LHCN-M2 (cell line): ENCODE measurements around the gene PDE4B. TPM values are rescaled to one million over a fixed set of nuclear protein-coding genes. Genes with fewer than 3 reads are reported as not detected.
A peak's percentile ranks its signal among the peaks of the same experiment; 100 is the strongest.
"Not testable (repeated sequence)": the region's sequence is repeated elsewhere in the genome, so short reads cannot be mapped to it uniquely, and the experiment has no call there.

Experiments
- DNase-seq: peaks from one replicate; pipeline ENCODE4 v3.0.0-alpha.2; 2012; ENCODE audit warnings: low read depth
- total RNA-seq: library from RNA; depleted of rRNA; stranded (reverse); fragments of >200 nt; gene quantifications from 2 replicates; pipeline ENCODE4 v1.2.3, GENCODE V29; 2014

Gene PDE4B
- total RNA-seq, 1 experiment from 2014 or later = 6.8 TPM

DNA sequence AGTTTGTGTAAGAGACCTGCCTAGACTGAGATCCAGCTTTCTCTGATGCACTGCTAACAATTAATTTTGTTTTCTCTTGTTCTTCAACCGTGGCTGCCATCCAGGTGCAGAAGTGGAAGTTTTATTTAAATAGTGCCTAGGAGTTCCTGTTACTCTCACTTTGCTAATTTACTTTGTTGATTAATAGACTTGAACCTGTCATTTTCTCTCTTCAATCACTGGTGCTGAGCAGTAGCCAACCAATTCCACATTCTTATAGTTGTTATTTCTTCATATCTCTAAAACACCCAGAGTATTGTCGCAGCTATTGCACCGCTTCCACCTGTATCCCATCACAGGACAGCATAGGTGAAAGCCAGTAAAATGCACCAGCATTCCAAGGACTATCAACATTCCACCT is 157.2 kb downstream of the PDE4B start:
- DNase-seq = no peak

DNA sequence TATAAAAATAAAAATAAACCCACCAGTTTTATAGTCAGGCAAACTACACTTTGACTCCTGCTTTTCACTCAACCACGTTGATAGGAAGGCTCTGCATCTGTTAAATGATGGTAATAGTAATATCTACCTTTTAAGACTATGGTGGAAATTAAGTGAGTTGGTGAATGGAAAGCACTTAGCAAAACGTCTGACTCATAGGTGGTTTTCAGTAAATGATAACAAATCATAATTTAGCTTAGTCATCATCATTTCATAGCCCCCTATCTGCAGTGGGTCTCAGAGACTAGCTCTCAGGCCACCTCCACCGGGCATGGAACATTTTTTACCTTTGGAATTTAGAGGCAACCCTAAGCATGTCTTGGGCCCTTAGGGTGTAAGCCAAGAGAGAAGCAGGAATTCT is 160.0 kb downstream of the PDE4B start:
- DNase-seq = peak; percentile 24

DNA sequence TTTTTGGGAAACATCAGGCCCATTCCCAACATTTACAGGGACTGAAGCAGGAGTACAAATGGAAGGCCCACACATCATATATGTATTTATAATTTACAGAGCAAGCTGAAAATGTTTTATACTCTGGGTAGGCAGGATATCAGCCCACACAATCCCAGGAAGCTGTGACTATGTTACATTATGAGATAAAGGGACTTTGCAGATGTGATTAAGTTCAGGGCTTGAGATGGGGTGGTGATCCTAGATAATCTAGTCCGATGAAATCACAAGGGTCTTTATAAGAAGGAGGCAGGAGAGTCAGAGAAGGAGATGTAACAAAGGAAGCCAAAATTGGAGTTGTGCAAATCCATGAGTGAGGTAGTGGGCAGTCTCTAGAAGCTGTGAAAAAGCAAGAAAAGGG is 160.5 kb downstream of the PDE4B start:
- DNase-seq = no peak

DNA sequence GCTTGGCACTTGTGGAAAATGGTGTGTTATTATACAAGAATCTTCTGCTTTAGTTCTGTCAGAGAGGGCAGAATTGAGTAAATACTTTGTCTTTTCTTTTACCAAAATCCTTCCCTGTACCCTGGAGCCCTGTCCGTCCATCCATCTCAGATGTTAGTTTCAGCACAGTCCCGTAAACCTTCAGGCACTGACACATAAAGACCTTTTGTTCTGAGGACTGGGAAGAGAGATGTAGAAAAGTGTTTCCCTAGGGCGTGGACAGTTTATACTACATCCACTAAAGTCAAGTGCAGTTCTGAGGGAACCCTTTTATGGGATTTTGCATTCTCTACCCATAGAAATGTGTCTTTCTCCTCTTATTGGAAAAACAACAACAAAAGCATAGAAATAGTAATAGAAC is 162.4 kb downstream of the PDE4B start:
- DNase-seq = no peak

DNA sequence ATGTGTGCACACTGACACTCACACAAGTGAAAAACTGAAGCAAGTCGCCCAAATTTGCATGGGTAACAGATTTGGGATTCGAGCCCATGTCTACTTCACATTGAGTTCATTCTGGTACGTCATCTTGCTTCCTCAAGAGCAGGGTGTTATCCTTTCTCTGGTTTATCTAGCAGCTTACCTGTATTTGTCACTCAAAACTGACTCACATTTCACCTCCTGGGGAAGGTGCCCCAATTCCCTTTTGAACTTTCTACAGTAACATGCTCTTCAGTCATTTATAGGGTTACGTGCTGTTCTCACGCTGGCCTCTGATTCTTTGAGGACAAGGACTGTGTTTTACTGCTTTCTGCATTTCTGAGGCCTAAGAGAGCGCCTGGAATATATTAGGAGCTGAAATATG is 162.8 kb downstream of the PDE4B start:
- no peak for DNase-seq

DNA sequence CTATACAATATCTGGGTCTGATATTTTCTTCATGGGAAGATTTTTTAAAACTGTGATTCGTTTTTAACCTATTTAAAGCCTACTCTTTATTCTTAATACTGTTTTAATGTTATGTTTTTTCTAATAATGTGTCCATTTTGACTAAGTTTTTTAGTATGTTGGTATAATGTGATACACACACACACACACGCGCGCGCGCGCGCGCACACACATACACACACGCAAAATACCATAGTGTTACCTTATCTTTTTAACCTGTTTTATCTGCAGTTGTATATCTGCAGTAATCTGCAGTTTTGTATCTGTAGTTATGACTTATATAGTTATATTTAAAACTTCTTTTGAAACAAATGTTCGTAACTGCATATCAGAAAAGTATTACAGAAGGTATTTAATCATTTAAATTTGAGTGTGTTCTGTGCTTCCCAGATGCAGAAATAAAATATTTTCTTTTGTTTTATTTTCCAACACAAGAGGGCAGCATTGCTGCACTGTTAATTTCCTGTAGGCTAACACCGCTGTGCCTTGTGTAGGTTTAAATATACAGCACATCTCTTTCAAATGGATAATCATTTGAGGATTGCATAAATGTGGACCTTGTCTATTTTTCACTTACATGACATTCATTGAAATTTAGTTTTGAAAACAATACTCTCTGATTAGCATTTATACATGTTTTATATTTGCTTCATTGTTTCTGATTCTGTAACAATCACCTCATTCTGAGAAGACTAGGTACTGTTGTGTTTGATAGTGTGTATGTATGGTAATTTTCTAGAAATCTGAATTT is 166.1 kb downstream of the PDE4B start:
- peak; percentile 53 for DNase-seq

DNA sequence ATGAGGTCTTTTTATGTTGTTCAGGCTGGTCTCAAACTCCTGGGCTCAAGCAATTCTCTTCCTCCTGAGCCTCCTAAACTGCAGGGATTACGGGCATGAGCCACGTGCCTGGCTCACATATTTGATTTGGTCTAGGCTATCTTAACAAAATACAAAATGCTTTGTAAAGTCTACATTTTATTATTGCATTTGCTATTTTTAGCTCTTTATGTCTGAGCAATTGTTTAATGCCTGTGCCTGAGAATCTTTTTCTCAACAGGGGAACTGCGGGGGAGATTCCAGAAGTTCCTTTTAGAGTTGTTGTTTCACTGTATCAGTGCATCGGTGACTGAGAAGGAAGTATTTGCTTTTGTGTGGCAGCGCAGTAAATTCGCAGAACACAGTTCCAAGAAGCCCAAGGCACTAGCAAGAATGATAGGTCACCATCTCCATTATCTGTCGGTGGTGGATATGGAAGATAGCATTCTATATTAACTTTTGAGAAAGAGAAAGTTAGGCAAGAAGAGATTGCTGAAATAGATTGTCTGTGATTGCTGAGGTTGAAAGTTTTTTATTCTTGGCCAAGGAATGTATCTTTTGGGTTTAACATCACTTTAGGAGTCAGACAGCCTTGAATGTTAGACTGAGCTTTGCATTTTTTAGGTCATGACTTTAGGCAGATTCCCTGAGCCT is 167.3 kb downstream of the PDE4B start:
- DNase-seq = no peak

DNA sequence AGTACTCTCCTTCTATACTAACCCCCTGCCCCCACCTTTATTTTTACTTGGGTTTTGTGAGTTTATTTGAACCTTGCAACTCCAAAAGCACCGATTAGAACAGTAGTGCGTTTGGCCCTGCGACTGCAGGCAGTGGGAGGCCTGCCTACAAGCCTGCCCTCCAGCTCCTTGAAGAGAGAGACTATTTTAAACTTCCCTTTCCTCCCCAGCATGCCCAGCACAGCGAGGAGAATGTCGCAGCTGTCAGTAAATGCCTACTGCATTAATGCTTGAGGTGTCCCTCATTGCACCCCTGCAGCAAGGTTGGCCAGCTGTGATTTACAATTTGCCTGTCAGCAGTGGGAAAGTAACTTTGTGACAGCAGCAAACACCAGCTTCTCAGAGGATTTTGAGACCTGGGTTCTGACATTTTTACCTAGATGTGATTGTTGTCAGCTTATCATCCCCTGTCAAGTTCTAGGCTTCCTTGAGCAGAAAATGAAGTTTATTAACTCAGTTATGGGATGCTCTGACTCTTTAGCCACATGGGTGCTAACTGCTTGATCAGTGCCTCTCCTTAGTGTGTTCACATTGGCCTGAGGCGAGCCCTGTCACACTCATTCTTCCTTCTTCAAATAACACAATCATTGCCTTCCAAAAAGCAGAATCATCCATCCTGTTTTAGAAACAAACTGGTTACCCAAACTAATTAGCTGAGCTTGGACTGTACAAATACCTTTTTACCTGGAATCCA is 170.6 kb downstream of the PDE4B start:
- DNase-seq = peak; percentile 28

DNA sequence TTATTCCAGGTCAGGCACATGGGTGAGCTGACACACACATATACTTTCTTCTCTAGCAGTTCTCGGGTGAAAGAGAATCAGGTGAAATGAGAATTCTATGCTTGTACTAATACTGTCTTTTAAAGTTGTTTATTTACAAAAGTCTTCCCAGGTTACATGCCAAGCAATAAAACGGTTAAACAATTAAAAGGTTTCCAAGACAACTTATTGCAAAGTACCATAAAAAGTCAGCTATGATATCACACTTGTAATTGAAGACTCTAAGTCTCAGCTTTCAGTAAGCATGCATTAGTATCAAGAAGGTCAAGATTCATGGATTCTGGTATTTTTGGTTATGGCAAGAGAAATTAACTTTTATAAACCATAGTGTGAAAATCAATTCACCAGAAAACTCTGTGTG is 171.4 kb downstream of the PDE4B start:
- DNase-seq = no peak

DNA sequence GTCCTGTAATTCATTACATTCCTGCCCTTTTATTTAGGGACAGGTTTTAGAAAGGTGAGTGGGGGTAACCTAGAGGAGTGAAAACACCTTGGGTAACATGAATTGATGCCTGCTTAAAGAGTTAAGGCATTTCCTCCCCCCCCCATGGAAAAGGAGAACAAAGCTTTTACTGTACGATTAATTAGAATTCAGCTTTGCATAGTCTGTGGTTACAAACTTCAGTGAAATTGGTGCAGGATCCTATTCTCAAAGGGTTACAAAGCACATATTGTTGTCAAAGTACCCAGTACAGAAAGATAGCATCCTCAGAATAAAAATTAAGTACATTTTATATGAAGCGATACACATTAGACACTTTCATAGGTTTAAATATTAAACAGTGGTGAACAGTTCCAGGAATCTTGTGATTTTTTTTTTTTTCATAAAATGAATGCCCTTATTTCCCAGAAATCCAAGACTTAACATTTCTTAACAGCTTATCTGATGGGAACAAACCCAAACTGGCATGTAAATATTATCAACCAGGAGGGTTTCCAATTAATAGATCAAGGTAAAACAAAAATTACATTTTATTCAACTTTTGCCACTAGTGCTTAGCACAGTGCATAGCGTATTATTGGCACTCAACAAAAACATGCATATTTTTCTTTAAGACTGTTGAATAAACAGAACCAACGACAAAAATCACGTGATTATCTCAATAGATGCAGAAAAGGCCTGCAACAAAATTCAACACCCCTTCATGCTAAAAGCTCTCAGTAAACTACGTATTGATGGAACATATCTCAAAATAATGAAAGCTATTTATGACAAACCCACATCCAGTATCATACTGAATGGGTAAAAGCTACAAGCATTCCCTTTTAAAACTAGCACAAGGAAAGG is 172.7 kb downstream of the PDE4B start:
- no peak for DNase-seq

DNA sequence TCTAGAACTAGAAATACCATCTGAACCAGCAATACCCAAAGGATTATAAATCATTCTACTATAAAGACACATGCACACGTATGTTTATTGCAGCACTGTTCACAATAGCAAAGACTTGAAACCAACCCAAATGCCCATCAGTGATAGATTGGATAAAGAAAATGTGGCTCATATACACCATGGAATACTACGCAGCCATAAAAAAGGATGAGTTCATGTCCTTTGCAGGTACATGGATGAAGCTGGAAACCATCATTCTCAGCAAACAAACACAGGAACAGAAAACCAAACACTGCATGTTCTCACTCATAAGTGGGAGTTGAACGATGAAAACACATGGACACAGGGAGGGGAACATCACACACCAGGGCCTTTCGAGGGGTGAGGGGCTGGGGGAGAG is 174.8 kb downstream of the PDE4B start:
- not testable (repeated sequence) for DNase-seq

DNA sequence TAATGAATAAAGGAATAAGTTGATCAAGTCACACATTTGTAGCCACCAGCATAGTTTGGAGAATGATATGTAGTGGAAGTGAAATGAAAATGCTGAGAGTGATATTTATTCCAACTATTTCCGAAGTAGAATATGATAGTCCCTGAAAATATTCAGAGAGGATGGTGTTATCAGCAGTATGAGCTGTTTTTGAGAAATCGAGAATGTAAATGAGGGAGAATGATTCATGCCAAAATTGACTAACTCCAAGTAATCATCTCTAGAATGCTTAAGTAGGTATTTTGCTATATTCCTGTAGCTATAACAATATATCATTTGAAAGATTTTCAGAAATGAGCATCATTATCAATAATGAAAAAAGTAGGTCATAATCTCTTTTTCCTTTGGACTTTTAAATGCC is 178.9 kb downstream of the PDE4B start:
- no peak for DNase-seq

DNA sequence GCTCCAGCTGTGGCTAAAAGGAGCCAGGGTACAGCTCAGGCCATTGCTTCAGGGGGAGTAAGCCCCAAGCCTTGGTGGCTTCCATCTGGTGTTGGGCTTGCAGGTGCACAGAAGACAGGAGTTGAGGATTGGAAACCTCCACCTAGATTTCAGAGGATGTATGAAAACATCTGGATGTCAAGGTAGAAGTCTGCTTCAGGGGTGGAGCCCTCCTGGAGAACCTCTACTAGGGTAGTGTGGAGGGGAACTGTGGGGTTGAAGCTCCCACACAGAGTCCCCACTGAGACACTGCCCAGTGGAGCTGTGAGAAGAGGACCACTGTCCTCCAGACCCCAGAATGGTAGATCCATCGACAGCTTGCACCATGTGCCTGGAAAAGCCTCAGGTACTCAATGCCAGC is 183.0 kb downstream of the PDE4B start:
- DNase-seq = no peak

DNA sequence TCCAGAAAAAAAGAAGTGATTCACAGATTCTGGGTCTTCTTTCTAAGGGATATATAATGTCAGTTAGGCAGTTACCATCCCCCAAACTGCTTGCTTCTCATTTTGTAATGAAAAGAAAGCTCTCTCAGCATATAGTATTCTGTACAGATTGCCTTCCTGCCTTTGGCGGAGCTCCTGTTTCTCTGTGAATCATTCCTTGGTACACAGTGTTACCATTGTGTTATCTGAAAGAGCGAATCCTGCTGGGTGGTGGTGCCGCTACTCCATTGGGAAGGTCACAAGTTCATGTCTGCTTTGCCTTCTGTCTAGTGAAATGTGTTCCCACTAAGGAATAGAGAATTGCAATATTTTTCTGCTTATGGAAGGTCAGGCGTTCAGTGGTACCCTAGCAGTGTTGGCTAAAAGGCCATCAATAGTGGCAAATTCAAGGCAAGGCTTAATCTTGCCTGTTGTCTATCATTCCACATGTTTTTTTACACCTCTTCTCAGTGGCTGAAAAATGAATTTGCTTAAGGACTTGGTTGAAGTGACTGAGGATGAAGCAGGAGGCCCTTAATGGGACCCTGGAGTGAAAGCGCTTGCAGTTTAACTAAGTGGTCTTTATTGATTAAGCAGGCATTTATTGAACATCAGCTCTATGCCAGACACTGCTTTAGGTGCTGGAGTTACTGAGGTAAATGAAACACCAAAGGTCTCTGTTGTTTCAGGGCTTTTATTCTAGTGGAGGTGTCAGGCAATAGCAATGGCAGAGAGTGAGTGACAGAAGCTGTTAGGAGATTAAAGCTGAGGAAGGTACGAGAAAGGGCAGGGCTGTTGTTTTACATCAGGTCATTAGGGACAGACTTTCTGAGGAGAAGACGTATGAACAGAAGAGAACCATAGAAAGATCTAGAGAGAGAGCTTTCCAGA is 186.7 kb downstream of the PDE4B start:
- peak; percentile 79 for DNase-seq

DNA sequence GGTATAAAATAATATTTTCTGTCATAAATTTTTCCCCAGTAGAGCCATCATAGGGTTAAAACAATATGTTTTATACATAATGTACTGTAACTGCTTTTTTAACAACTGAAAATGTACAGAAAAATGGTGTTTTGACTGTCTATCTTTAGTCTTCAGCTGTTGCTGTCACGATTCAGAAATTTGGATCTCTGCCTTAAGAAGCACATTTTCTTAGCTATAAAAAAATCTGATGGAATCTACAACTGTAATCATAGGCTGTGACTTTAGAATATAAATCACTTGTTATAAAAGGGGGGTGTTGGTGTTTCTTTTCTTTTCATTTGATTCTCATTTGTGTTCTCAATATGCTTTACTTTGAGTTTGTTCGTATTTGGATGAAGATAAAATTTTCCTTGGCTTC is 187.5 kb downstream of the PDE4B start:
- DNase-seq = peak; percentile 56

DNA sequence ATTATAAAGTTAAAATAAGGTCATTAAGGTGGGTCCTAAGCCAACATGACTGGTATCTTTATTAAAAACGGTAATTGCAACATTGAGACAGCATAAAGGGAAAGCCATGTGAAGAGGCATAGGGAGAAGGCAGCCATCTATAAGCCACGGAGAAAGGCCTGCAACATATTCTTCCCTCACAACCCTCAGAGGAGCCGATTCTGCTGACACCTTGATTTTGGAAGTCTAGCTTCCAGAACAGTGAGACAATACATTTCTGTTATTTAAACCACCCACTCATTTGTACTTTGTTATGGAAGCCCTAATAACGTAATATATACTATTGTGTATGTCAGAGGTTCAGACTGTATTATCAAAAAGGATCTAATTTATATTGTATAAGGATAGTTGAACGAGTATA is 190.8 kb downstream of the PDE4B start:
- DNase-seq = no peak

DNA sequence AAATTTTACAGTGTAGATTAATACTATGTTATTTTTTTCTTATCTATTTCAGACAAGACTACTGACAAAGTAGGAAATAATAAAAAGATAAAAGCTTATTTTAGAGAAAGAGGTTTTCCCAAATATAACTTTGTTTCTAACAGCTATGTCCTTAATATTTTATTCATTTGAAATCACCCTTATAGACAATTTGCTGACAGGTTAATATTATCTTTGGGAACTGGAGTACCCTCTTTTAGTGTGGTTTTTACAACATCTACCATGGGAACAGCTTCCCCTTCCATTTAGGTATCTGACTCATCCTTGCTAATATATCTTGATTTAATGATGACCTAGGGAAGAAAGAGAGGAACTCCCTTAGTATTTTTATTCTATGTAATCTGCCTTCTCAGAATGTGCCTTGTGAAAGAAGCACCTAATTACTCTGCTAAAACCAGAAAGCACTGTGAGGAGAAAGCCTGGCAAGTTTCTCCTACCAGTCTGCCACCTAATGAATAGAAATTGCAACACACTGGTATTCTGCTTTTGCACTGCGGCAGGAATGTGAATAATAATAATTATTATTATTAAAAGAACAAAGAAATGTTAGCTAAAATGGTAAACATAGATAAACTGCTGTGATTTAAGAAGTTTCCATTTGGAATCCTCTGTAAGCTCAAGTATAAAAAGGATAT is 192.8 kb downstream of the PDE4B start:
- DNase-seq = no peak

DNA sequence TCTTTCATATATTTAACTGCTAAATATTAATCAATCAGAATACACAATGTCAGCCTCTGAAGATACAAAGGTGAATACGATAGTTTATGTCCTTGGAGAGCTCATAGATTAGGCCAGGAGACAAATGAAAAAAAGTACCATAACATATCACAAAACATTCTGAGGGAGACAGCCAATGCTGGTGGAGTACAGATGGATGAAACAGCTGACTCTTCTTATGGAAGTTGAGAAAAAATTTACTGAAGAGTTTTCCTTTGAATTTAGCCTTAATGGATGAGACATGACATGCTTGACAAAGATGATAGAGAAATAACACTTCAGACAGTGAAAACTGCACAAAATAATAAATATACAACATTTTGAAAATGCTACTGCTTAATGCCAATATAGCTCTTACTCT is 193.5 kb downstream of the PDE4B start:
- DNase-seq = no peak

DNA sequence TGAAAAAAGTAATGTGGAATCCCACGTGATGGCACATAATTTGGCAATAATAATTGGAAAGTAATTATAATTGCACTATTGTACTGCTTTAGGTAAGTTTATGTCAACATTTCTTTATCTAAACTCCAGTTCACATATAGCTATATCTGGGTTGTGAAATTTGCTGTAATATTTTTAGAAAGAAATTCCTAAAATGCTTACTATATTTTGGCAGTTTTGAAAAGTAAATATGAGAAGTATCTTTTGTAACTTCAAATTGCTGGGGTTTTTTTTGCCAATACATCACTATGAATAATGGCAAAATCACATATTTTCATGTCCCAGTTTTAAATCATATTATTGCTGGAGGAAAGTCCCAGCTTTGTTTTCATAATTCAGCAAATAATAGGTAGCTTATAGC is 197.5 kb downstream of the PDE4B start:
- no peak for DNase-seq

DNA sequence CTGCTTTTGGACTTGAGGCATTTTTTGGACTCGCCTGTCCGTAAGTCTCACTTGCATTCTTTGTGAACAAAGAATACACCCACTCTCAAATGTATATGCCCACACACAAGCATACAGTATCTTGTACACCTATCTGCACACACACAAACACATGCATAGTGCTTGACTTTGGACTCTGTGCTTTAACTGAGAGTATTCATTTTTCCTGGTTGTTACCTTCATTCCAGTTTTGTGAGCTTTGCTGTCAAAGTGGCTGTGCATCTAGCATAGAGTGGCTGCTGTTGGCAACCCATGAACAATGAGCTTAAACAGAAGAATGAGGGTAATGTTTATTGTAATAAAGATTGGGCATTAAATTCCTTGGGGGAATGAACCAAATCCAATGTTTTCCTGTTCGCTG is 199.0 kb downstream of the PDE4B start:
- no peak for DNase-seq
